HG02623 (cell line): ENCODE data around the gene PSMB10.

ENCODE experiments used
- ATAC-seq: cut with Tn5 transposase; IDR thresholded peaks from one replicate; pipeline ENCODE4 v1.9.1; 2021; ENCODE audit warnings: moderate library complexity; ENCODE audit not compliant: unreplicated experiment

PSMB10 gene

DNA sequence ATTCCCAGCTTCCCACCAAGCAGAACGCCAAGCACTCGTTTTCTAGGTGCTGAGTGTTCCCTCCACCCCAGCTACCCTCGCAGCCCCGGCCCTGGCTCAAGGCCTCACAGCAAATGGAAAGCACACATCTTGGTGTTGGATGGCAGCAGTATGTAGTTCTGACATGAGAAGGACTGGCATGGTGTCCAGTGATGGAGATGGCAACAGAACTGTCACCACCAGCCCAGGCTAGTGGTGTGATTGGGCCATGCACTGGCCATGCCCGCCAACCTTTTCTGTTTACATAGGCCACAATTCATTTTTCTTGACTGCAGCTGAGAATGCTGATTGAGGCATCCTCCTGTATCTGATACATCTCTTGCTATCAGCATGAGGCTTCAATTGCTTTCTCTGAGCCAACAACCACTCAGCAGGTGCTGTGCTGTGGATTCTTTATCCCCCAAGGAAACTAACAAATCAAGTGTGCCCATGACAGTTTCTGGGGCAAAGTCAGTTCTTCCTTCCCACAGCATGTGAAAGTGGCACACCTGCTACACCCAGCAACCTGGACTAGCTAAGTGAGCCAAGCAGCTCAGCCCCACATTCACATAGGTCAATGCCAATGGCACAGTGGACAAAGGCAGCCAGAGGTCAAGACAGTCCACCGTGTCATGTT lies 28.0 kb upstream of the PSMB10 start:
- no peak for ATAC-seq

DNA sequence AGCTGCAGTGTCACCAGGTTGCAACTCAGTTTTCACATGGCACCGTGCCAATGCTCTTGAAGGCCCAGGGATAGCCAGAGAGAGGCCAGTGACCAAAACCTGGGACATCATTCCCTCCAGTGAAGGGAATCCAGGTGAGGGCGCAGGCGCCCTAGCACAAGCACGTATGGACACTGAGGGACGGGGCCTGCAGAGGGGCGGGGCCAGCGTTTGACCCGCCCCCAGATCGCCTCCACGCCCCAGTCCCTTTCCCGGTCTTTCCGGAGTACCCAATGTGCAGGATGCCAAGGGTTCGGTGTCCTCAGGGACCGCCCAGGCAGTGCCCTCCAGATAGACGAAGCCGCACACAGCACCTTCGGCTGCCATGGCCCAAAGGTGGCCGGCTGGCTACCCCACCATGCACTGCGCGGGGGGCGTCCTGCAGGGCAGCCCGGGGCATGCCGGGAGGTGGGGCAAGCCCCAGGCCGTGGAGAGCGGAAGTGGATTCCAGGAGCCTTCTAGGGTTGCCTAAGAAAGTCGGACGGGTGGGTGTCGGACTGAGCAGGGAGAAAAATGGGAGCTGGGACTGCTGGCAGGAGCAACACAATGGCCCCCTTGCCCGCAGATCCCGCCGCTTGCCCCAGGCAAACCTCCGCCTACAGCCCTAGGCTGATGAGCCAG lies 27.1 kb upstream of the PSMB10 start:
- no peak for ATAC-seq

DNA sequence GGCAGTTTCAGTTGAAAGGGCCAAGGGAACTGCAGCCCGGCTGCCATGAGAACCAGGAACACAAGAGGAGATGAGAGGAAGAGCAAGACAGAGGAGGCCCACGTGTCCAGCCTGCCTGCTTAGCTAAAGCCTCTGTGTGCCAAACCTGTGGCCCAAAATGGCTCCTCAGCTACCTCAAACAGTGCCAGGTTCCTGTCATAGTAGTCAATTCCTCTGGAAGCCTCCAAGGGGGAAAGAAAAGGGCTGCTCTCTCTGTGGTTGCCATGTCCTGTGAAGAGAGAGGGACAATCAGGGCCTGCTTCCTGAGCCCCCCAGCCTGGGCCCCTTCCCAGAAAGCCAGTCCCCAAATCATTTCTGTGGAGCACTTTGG lies 26.6 kb upstream of the PSMB10 start:
- no peak for ATAC-seq

DNA sequence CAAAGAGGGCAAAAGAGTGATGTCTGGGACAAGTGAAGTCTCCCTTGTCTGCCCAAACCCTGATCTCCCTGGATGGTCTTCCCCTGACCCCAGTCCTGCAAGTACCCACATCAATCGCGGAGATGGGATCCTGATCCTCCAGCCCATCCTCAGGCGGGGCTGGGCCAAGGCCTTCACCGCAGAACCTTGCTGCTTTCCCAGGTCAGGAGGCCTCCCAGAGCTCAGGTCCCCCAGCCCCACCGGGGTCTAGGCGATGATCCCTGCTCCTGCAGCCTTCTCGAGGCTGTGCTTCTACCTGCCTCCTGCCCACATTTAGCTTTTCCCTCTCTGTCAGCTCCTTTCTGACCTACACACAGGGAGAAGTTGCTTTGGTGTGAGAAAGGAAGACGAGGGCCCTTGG lies 25.5 kb upstream of the PSMB10 start:
- ATAC-seq = no peak

DNA sequence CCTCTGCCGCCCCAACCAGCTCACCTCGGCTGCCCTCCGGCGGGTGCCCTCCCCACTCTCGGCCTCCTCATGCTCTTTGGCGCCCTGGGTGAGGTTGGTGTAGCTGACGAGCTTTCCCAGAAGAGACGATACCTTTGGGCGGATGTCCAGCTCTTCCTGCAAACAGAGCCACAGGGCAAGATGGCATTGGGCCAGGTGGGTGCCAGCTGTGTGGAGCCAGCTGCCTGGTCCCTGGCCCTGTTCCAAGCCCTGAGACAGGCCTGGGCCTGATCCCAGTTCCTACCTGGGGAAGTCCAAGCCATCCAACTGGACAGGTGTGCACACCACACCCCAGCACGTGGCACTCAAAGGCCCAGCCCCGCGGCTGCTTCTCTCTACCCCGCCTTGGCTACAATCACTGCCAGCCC lies 24.9 kb upstream of the PSMB10 start:
- ATAC-seq = no peak

DNA sequence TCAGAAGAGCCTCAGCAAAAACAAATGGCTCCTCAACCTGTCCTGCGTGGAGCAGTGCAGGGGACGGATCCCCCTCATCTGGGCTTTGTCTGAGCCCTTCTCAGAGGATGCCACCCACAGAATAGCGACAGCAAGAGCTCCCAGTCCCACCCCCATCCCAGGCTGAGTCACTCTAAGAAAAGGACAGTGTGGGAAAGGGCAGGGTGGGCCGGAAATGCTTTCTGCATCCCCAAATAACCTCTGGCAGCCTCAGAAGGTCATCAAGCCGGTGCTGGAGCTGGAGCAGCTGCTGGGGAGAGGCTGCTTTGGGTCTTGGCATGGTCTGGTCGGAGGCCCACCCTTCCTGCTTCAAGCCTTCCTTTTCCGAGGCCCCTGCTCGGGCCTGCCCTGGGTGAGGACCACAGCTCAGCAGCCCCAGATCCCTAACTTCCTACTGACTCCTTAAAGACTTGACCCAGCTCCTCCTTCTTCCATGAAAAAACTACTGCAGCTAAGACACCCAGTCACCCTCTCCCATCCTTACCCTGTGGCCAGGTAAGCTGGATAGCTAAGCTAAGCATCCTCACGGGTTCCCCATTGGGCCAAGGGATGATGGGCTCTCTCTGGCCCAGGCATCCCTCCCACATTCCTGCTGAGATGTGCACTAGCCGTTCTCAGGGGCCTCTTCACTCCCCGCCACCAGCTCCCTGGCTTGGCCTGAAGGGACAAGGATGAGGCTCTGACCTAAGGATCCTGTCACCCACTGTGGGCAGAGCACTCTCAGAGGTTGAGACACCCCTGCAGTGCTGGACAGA lies 23.1 kb upstream of the PSMB10 start:
- no peak for ATAC-seq

DNA sequence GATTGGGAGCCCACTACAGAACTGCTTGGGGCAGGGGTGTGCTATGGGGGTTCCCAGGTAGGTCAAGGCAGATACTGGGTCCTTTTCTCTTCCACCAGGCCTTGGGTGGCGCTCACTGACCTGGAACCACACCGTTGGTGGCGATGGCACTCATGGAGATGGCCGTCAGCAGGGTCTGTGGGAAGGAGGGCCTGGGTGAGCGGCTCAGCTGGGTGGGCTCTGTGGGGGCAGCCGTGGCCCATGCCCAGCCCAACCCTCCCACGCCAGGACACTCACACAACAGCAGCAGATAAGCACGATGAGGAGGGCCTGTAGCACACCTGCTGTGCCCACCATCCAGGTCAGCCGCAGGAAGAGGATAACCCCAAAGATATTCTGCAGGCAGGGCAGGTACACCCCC lies 21.0 kb upstream of the PSMB10 start:
- no peak for ATAC-seq

DNA sequence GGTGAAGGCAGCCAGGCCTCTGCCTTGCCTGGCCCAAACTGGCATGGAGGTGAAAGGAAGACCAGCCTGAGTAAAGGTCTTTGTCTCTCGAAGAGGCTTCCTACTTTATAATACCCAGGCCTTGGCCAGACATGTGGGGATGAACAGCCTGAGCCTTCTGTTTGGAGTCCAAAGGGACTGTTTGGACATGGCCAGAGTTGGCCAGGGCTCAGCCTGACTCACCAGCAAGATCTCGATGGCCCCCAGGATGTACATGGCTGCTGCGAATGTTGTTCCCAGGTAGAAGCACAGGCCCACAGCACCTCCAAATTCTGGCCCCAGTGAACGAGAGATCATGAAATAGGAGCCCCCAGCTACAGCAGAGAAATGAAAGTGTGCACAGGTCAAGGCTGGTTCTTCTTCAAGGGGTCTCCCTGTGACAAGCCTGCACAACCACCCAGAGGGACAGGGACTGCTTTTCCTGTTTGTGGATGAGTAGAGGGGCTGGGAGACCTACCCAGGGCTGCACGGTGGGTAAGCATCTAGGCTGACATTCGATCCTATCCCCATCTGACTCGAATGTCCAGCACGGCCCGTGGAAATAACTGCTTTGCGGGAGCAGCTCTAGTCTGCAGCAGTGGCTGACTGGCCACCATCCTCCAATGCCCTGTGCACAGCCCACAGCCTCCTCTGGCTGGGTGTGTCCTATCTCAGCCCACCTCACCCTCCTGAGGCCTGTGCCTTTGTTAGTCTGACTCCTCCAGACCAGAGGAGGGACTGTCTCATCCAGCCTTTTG lies 18.0 kb upstream of the PSMB10 start:
- ATAC-seq = no peak

DNA sequence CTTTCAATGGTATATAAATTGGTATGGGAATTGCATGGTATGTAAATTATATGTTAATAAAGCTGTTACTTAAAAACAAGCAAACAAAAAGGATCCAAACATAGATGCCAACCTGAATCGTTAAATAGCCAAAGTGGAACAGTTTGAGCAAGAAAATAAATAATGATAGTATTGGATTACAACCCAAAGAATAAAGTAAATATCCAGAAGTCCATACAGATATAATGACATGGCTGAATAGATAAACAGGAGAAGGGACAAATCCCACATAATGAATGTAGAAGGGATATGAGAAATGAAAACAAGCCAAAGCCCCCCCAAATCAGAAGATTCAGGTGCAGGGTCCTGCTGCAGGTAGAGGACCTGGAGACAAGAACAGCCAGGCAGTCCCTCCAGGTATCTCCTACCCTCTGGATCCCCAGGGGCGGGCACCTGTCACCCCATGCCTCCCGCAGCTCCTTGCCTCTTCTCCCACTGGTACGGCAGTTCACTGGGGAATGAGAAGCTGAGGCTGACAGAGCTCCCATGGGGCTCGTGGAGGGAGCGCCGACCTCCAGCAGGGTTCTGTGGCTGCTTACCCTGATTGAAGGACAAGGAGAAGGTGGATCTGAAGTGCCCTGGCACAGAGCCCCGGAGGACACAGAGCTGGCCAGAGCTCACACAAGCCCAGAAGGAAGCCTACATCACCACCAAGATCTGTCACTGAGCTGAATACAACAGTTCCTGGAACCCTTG lies 17.2 kb upstream of the PSMB10 start:
- no peak for ATAC-seq

DNA sequence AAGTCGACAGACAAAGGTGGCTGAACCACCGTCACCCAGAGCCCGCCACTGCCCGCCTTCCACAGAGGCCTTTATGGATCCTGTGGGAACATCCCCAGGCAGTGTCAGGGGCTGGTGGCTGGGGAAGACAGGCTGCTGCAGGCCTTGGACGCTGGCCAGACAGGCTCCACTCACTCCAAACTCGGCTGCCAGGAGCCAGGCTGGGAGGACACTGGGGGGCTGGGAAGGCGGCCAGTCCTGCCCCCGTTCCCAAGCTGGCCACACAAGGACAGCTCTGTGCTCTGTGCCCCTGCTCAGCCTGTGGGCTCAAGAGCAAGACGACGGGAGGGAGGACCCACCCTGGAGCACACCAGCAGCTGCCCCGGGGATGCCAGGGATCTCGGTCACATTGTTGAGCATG lies 14.8 kb upstream of the PSMB10 start:
- no peak for ATAC-seq

DNA sequence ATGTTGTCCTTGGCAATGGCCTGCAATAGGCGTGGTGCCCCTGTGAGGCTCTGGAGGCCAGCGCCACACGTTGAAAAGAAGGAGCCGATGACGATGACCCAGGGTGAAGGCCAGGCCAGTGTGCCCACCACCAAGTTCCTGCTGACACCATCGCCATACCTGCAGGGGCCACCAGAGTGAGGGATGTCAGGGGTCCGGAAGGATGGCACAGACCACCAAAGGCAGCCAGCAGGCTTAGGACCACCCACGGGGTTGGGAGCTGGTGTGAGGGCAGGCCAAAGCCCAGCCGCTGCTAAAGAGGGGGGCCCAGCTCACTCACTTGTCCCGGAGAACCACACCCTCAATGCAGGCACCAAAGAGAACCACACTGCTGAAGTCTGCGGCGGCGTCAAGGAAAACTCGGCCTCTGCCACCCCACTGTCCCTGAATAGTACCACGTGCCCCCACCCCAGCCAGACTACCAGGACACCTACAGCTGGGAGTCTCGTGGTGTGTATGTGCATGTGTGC lies 13.7 kb upstream of the PSMB10 start:
- no peak for ATAC-seq

DNA sequence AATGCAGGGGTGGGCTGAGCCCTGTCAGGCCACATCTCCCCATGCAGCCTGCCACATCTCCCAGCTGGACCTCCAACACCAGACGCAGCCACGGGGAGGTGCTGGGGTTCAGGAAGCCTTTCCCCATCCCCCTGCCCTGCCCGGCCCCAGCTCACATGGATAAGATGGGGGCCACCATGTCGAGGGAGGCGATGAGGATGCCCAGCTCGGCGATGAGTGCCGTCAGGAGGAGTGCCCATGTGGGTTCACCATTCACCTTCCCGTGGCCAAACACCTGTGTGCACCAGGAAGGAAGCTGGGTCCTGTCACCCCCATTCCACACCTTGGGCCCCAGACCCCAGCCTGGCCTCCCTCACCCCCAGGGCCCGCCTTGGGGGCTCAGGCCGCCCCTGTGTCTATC lies 13.0 kb upstream of the PSMB10 start:
- no peak for ATAC-seq

DNA sequence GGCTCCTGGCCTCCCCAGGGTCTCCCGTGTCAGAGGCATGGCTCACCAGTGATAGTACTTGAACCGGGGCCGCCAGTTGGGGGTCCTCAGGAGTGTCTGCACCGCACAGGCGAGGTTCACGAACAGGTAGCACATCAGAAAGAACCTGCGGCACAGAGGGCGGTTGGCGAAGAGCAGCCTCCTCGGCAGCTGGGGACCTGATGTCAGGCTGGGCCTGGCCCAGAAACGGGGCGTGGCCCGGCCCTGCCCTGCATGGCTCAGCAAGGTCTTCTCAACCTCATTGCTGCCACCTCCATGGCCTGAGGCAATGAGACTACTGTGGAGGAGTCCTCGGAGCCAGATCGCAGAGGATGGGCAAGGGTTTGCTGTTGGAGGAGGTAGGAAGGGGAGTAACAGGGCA lies 11.4 kb upstream of the PSMB10 start:
- no peak for ATAC-seq

DNA sequence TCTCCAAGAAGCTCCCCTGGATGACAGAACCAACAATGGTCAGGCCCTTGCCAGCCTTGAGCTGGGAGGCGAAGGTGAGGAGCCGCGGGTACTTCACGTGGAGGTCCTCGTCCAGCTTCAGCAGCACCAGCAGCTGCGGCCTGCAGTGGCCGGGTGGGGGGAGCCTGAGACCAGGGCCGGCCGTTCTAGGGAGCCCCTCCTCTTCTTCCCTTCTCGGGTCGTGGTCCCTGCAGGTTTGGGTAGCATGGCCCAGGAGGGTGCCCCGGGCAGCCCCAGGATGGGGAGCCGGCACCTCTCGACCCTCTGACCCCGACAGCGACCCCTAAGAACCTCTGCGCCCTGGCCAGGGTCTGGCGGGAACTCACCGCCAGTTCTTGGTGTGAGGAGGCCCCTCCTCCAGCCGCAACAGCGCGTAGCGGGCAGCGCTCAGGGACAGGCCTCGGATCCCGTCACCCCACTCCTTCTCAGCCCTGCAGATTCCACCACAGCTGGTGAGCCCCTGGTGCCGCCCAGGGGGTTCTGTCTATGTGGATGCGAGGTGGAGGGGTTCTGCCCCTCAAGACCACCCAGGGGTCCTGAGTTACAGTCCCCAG lies 10.4 kb upstream of the PSMB10 start:
- no peak for ATAC-seq

DNA sequence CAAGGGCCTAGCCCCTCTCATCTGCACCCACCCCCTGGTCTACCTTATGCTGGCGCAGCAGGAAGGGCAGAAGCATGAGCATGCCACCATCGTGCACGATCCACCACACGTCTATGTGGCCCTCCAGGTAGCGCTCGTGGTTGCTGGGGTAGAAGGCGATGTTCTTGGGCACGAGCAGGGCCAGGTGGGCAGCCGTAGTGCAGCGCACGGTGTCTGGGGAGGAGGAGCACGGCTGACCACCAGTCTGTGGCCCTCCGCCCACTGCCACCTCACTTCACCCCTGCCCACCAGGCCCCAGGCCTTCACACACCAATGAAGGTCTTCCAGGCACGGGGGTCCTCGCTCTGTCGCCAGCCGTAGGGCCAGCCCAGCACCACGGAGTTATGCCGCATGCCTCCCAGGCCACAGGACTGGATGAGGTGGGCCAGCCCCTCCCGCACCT lies 9.5 kb upstream of the PSMB10 start:
- ATAC-seq = no peak

DNA sequence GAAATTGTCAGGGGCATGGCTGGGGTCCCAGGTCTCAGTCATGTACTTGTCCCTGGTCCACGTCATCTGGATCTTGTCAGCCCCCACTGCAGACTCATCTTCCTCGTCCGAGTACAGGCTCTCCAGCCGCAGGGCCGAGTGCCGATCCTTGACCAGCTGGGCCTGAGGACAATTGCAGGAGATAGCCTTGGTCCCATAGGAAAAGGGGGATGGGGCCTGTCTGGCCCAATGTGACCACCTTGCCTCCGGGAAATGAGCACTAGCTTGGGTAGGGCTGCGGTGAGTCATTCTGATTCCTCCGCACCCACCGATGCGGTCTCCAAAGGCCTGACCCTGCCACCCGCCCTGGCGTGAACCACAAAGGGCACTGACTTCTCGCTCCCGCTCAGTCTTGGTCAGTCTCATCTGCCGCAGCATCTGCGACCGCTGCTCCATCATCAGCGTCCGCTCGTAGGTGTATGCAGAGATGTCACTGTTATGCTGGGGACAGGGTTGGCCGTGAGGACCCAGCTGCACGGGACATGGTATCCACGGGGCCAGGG lies 8.8 kb upstream of the PSMB10 start:
- ATAC-seq = no peak

DNA sequence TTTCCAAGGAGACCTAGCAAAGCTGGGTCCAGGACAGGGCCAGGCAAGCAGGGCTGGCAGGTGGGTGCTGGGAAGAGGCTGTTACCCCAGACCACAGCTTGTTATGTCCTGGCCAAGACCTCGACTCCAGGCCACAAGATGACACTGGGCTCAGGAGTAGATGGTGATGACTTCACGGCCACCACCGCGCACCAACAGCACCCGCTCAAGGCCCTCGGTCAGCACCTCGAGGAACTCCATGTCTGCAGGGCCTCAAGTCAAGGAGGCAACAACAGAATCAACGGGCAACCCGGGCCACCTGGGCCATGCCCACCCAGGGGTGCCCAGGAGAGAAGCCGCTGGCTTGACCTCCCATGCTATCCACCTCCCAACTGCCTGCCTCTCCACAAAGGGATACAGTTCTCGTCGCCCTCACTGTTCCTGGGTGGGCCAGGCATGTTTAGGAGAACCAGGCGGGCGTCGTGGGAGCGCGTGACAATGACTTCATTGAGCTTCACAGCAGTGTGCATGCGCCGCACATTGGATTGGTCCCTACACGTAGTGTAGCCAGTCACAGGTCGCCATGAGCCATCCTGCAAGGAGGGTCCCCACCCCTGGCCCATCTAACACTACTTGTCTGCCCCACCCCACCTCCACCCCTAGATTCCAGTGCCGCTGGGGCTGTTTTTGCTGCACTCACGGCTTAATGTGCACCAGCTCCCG lies 8.2 kb upstream of the PSMB10 start:
- ATAC-seq = no peak

DNA sequence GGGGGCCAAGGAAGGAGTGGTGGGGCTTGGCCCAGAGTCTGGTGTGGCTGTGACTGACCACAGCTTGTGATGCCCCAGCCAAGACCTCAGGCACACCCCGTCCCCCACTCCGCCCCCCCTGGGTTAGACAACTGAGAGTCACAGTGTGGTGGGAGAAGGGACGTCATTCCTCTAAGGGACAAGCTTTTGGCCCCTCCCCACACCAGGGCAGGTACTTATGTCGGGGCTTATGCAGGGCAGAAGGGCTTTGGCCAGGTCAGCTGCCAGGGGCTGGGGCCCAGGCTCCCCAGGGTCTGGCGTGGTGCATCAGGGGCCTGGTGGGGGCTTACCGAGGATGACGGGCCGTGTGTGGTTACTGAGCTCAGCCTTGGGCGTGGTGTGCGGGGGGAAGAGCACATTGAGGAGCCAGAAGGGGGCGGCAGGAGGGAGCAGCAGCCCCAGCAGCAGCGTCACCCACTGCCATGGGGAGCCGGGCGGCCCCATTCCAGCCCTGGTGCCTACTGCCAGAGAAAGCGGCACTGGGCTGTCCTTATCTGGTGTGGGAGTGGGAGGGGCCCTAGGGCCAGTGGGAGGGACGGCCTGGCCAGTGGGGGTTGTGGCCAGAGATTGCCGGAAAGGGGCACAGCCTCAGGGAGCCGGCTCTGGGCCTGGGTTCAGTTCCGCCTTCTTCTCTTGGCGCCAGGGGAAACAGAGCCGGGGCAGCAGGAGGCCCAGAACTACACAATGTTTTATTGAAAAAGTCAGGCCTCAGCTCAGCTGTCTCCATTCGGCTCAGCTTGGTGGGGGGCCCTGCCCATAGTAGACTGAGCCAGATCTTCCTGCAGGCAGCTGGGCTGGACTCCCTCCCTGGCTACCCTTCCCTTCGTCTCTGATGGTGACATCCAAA lies 7.2 kb upstream of the PSMB10 start, which contains the start of gene LCAT:
Gene LCAT, minus strand, starts transcription at position 502 of the 886 bp plus-strand sequence. Its CDS starts 19 bp downstream, at position 483.
- ATAC-seq = no peak
